ENCODE results near the gene DVL3.

Gene DVL3

GRCh38 chr3:184189421-184189820 lies 34.2 kb downstream of the DVL3 start:
- no peak for TF ChIP-seq CTCF (IDR thresholded peaks at IDR 0.05; ENCODE audit: extremely low read depth, insufficient read depth, missing control alignments)
- in situ Hi-C loops (cut with MboI; ENCODE audit: low pct_unique_long_range_greater_than_20kb, low sequenced_read_pairs, unreplicated experiment) = no loop called here
- DNase-seq (ENCODE audit: low spot score) = no peak

DNA sequence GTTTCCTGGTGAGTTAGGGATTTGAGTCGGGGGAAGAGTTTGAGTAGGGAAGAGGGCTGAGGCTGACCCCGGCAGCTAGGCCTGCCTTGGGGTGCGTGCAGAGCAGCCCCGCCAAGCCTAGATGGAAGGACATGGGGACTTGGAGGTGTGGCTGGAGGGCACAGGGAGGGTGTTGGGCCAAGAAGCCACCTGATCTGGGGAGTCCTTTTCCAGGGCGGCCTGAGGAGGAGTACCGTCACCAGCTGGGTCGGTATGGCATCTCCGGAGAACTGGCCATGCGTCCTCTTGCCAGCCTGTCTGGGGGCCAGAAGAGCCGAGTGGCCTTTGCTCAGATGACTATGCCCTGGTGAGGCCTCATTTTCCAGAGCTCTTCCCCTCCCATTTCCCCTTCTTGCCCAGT lies 37.7 kb downstream of the DVL3 start:
- in situ Hi-C loops (cut with MboI; ENCODE audit: low pct_unique_long_range_greater_than_20kb, low sequenced_read_pairs, unreplicated experiment) = no loop called here
- TF ChIP-seq CTCF (IDR thresholded peaks at IDR 0.05; ENCODE audit: extremely low read depth, insufficient read depth, missing control alignments) = no peak
- DNase-seq (ENCODE audit: low spot score) = no peak

GRCh38 chr3:184193991-184194539 lies 38.9 kb downstream of the DVL3 start:
- no peak for DNase-seq (ENCODE audit: low spot score)
- in situ Hi-C loops (cut with MboI; ENCODE audit: low pct_unique_long_range_greater_than_20kb, low sequenced_read_pairs, unreplicated experiment) = no loop called here
- no peak for TF ChIP-seq CTCF (IDR thresholded peaks at IDR 0.05; ENCODE audit: extremely low read depth, insufficient read depth, missing control alignments)

DNA sequence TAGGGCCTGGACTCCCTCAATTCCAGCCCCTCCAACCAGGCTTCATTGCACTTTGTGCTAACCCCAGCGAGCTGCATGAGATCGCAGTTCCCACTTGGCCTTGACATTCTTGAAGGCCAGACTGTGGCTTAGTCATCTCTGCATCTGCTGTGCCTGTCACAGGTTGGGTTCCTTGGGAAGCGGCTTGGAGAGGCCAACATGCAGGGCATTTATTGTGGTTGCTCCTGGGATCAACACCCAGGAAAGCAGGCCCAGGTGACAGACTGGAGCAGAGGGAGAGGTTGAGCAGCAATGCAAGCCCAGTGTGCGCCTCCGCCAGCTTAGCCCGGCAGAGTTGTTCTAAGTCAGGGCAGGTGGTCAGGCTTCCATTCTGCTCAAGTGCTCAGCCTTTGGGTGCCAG lies 41.4 kb downstream of the DVL3 start:
- DNase-seq (ENCODE audit: low spot score) = no peak
- in situ Hi-C loops (cut with MboI; ENCODE audit: low pct_unique_long_range_greater_than_20kb, low sequenced_read_pairs, unreplicated experiment) = no loop called here
- no peak for TF ChIP-seq CTCF (IDR thresholded peaks at IDR 0.05; ENCODE audit: extremely low read depth, insufficient read depth, missing control alignments)

- TF ChIP-seq CTCF (IDR thresholded peaks at IDR 0.05; ENCODE audit: extremely low read depth, insufficient read depth, missing control alignments) = no peak
Measured at GRCh38 chr3:184198509-184198908, 43.3 kb downstream of the DVL3 start.

GRCh38 chr3:184200825-184201224 lies 45.6 kb downstream of the DVL3 start:
- in situ Hi-C loops (cut with MboI; ENCODE audit: low pct_unique_long_range_greater_than_20kb, low sequenced_read_pairs, unreplicated experiment) = no loop called here
- no peak for TF ChIP-seq CTCF (IDR thresholded peaks at IDR 0.05; ENCODE audit: extremely low read depth, insufficient read depth, missing control alignments)
- DNase-seq (ENCODE audit: low spot score) = no peak

More at GRCh38 chr3:184198509-184198908, 43.3 kb downstream of the DVL3 start:
- DNase-seq (ENCODE audit: low spot score) = no peak
- in situ Hi-C loops (cut with MboI; ENCODE audit: low pct_unique_long_range_greater_than_20kb, low sequenced_read_pairs, unreplicated experiment) = no loop called here

GRCh38 chr3:184203526-184203925 lies 48.3 kb downstream of the DVL3 start:
- TF ChIP-seq CTCF (IDR thresholded peaks at IDR 0.05; ENCODE audit: extremely low read depth, insufficient read depth, missing control alignments) = no peak
- in situ Hi-C loops (cut with MboI; ENCODE audit: low pct_unique_long_range_greater_than_20kb, low sequenced_read_pairs, unreplicated experiment) = no loop called here
- DNase-seq (ENCODE audit: low spot score) = no peak

Measured in GM13977 (cell line).